GM19351 (cell line): ENCODE data around the gene SPO11.

Experiments
- ATAC-seq: cut with Tn5 transposase; IDR thresholded peaks from one replicate; pipeline ENCODE4 v1.9.1; 2021; ENCODE audit warnings: mild to moderate bottlenecking, moderate library complexity; ENCODE audit not compliant: unreplicated experiment

Gene SPO11

GRCh38 chr20:57389695-57390603 lies 60.3 kb downstream of the SPO11 start:
- ATAC-seq, result no peak

DNA sequence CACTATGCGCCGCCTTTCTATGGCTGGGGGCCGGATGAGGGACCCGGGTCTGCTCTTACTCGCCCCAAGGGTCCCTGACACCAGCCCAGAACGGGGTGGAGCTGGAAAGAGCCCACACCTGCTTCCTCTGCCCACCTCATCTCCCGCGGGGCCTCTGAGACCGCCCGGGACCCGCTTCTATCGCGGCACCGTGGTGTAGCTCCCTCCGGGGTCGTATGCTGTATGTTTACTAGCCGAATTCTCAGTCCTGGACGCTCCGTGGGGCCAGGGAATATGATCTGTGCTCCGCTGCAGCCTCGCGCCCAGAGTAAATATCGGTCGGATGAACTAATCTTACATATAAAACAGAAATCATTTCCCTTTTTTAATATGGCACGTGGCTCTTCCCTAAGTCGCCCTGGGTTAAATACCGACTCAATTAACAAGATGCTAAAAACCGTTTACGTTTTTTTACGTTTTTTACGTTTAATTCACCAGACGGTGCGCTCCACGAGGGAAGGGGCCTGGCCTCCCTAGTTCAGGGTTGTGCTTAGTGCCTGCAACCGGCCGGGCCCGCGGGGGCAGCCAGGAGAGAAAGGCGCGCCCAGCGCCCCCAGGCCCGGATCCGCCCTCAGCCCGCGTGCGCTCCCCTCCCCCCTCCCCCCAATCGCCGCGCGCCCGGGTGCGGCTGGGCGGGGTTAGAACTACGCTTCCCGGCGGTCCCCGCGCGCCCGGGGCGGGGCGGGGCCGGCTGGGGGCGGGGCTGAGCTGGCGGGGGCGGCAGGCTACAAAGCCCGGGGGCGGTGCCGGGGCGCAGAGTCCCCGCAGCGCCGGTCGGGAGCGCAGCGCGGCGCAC lies 61.2 kb downstream of the SPO11 start, which contains the start of gene RBM38:
Gene RBM38, plus strand, starts transcription at position 793 of the 835 bp plus-strand sequence. CDS start 186 bp downstream, outside the sequence.
- peak; percentile 52 for ATAC-seq

- ATAC-seq, result peak; percentile 10
Observed at GRCh38 chr20:57391439-57392301, 62.1 kb downstream of the SPO11 start.

DNA sequence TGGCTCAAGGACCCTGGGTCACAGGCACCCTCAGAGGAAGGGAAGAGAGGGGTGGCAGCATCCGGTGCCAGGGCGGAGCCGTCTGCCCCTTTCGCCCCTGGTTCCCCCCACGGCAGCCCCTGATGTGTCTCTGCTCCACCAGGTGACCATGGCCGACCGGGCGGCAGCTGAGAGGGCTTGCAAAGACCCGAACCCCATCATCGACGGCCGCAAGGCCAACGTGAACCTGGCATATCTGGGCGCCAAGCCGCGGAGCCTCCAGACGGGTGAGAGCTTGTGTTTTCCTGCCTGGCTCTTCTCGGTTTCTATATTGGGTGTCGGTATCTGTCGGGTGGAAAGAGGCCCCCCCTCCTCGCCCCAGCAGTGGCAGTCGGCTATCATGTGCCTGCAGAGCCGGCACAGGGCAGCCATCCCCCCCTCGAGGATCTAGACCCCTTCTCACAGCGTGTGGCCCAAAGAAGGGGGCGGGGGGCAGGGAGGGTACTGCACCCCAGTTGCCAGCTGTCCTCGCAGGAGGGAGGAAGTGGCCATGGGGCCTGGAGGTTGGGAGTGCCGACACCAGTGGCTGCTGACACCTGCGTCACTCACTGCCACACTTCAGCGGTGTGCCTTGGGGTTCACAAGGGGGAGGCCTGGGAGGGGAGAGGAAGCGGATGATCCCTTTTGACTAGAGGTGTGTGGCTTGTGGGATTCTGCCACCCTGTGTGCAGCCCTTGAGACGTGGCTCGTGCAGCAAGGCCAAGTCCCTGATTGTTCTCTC lies 63.1 kb downstream of the SPO11 start:
- ATAC-seq, result peak; percentile 11
